Ishikawa (cell line): ENCODE data around the gene DIAPH2.

ENCODE experiments used
- EP300 ChIP-seq: IDR thresholded peaks from 2 replicates; pipeline ENCODE4 v1.6.1; 2012; ENCODE audit warnings: borderline replicate concordance
- RAD21 ChIP-seq: IDR thresholded peaks from 2 replicates; pipeline ENCODE4 v1.6.1; 2012; ENCODE audit warnings: low read depth
- REST ChIP-seq: IDR thresholded peaks from 2 replicates; pipeline ENCODE4 v1.6.1; 2012; ENCODE audit warnings: low read depth, mild to moderate bottlenecking
- TEAD4 ChIP-seq: IDR thresholded peaks from 2 replicates; pipeline ENCODE4 v1.6.1; 2012
- YY1 ChIP-seq: IDR thresholded peaks from 2 replicates; pipeline ENCODE4 v1.6.1; 2012; ENCODE audit warnings: low read depth

DNA sequence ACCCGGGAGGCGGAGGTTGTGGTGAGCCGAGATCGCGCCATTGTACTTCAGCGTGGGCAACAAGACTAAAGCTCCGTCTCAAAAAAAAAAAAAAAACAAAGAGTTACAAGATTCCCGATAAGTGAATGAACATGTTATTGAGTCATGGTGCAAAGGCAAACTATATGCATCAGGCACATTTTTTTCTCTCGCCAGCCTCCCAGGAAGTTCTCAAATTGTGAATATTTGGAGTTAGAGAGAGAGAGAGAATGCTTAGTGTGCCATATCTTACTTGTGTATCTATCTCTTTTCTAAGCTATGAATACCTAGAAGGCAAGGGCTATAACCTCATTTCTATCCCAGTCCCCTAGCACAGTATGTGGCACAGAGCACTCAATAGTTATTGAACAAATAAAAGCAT is 599.9 kb downstream of the DIAPH2 start:
- TF ChIP-seq YY1 (no peak), EP300 (no peak), REST (no peak), TEAD4 (no peak), RAD21 (no peak)
